ENCODE data around the gene CPB2. TPM values are rescaled to one million over a fixed set of nuclear protein-coding genes. Genes with fewer than 3 reads are reported as not detected.

Gene CPB2
- total RNA-seq = not detected

- DNase-seq (ENCODE audit: low spot score) = no peak
- H3K36me3 ChIP-seq = no peaks in the 10 kb centered on the region
- H3K27me3 ChIP-seq = no peaks in the 10 kb centered on the region
- no peak for TF ChIP-seq CTCF (IDR thresholded peaks at IDR 0.05)
- no peak within 1 kb of the TSS for H3K27ac ChIP-seq
- H3K4me3 ChIP-seq = no peak within 1 kb of the TSS
- H3K9me3 ChIP-seq = no peaks in the 10 kb centered on the region
- H3K4me1 ChIP-seq = no peaks in the 10 kb centered on the region
These were observed at the start of gene CPB2 for GRCh38 chr13:46104868-46105267. TSS of gene CPB2 (minus strand) at chr13:46105033. CDS start at chr13:46105009, 24 bp downstream.

GRCh38 chr13:46154136-46154801 lies 49.4 kb upstream of the CPB2 start:
- H3K4me1 ChIP-seq = no peaks in the 10 kb centered on the region
- no peaks in the 10 kb centered on the region for H3K9me3 ChIP-seq
- no peak overlapping the region for H3K27ac ChIP-seq
- DNase-seq (ENCODE audit: low spot score) = no peak
- H3K27me3 ChIP-seq = no peaks in the 10 kb centered on the region
- no peak for TF ChIP-seq CTCF (IDR thresholded peaks at IDR 0.05)
- no peak overlapping the region for H3K4me3 ChIP-seq
- H3K36me3 ChIP-seq = no peaks in the 10 kb centered on the region

- Histone ChIP-seq H3K27me3 (no peaks in the 10 kb centered on the region), H3K36me3 (no peaks in the 10 kb centered on the region), H3K4me1 (no peaks in the 10 kb centered on the region), H3K27ac (no peak overlapping the region), H3K9me3 (no peaks in the 10 kb centered on the region), H3K4me3 (no peak overlapping the region)
- no peak for DNase-seq (ENCODE audit: low spot score)
- no peak for TF ChIP-seq CTCF (IDR thresholded peaks at IDR 0.05)
These were observed 47.9 kb upstream of the CPB2 start for GRCh38 chr13:46152627-46153328.

GRCh38 chr13:46150134-46150693 lies 45.4 kb upstream of the CPB2 start:
- DNase-seq (ENCODE audit: low spot score) = no peak
- no peak overlapping the region for H3K4me3 ChIP-seq
- TF ChIP-seq CTCF (IDR thresholded peaks at IDR 0.05) = no peak
- H3K4me1 ChIP-seq = no peaks in the 10 kb centered on the region
- no peak overlapping the region for H3K27ac ChIP-seq
- no peaks in the 10 kb centered on the region for H3K27me3 ChIP-seq
- no peaks in the 10 kb centered on the region for H3K36me3 ChIP-seq
- no peaks in the 10 kb centered on the region for H3K9me3 ChIP-seq

GRCh38 chr13:46149272-46150133 lies 44.7 kb upstream of the CPB2 start:
- no peak for TF ChIP-seq CTCF (IDR thresholded peaks at IDR 0.05)
- Histone ChIP-seq H3K4me3 (no peak overlapping the region), H3K9me3 (no peaks in the 10 kb centered on the region), H3K36me3 (no peaks in the 10 kb centered on the region), H3K27me3 (no peaks in the 10 kb centered on the region), H3K27ac (no peak overlapping the region), H3K4me1 (no peaks in the 10 kb centered on the region)
- no peak for DNase-seq (ENCODE audit: low spot score)

All from right atrium auricular region (tissue), 2 donors.